Spleen (tissue), 11 donors: Measurements from ENCODE around the gene CHD2. TPM values are rescaled to one million over a fixed set of nuclear protein-coding genes. Genes with fewer than 3 reads are reported as not detected.

Experiments used
- DNase-seq: peaks from one replicate; pipeline ENCODE4 v3.0.0-alpha.2; 2020
- H3K27ac ChIP-seq, 8 donors: fragments of 200-600 bp; sonication (generic) in 7 of 8; 1 replicate in 4 of 8; 2 replicates in 4 of 8; pipeline versions ENCODE4 v1.5.0 to v1.8.0; 2016 to 2021; ENCODE audit warnings: inconsistent platforms in 4 of 8, mild to moderate bottlenecking in 4 of 8, moderate library complexity in 1 of 8
- H3K27me3 ChIP-seq, 7 donors: fragments of 200-600 bp; sonication (generic) in 6 of 7; replicated peaks in 1 of 7; 1 replicate in 4 of 7; 2 replicates in 3 of 7; pipeline versions ENCODE4 v1.5.0 to v1.8.0; 2016 to 2021; ENCODE audit warnings: inconsistent platforms in 3 of 7, mild to moderate bottlenecking in 1 of 7
- H3K36me3 ChIP-seq, 6 donors: fragments of 200-600 bp; sonication (generic) in 5 of 6; 1 replicate in 4 of 6; 2 replicates in 2 of 6; pipeline versions ENCODE4 v1.5.0 to v1.8.0; 2016 to 2021; ENCODE audit warnings: inconsistent platforms in 2 of 6
- H3K4me1 ChIP-seq, 6 donors: fragments of 200-600 bp; sonication (generic) in 5 of 6; 1 replicate in 3 of 6; 2 replicates in 3 of 6; pipeline versions ENCODE4 v1.5.0 to v1.8.0; 2016 to 2021; ENCODE audit warnings: inconsistent platforms in 3 of 6
- H3K4me3 ChIP-seq, 8 donors: fragments of 200-600 bp; sonication (generic) in 7 of 8; 1 replicate in 4 of 8; 2 replicates in 4 of 8; pipeline versions ENCODE4 v1.5.0 to v1.8.0; 2016 to 2021; ENCODE audit warnings: inconsistent platforms in 4 of 8, mild to moderate bottlenecking in 4 of 8, moderate library complexity in 2 of 8
- H3K9me3 ChIP-seq, 8 donors: fragments of 200-600 bp; sonication (generic) in 7 of 8; 1 replicate in 4 of 8; 2 replicates in 4 of 8; pipeline versions ENCODE4 v1.5.0 to v1.8.0; 2016 to 2021; ENCODE audit warnings: inconsistent platforms in 4 of 8
- POLR2A ChIP-seq, 3 donors: fragments of 450-650 bp; IDR thresholded peaks; one replicate each; pipeline ENCODE4 v1.5.1; 2017; ENCODE audit warnings: antibody characterized with exemption in 3 of 3, mild to moderate bottlenecking in 1 of 3
- POLR2AphosphoS5 ChIP-seq, 3 donors: sonication (generic); formaldehyde crosslinking; IDR thresholded peaks; one replicate each; pipeline ENCODE4 v1.5.1; 2017; ENCODE audit warnings: antibody characterized with exemption in 3 of 3
- WGBS, 5 donors: extraction: QIAGEN DNeasy Blood & Tissue Kit in 3 of 5; methylation state at CpG; one replicate each; pipeline versions ENCODE4 v1.1.5 to v1.1.7; 2013 to 2018; 5-methylcytosine and 5-hydroxymethylcytosine counted together
- intact Hi-C: fragments of 100-400 bp; cut with DNase I; formaldehyde crosslinking; loops from one replicate; pipeline ENCODE4 v1.15.0; 2023; ENCODE audit warnings: low total_unique reads
- polyA plus RNA-seq, 3 donors: library from polyadenylated mRNA; stranded (reverse); fragments of 200-250 nt; gene quantifications; one replicate each; pipeline ENCODE4 v1.2.1, GENCODE V29; 2013
- total RNA-seq, 7 donors: library from RNA; depleted of rRNA in 3 of 7; stranded (reverse); fragments of >200 nt in 3 of 7; fragmentation: NEBNext Ultra II Directional in 4 of 7; extraction: Animal tissue kit (Norgen Biotek cat#: 25700) in 4 of 7; gene quantifications; one replicate each; pipeline versions ENCODE4 v1.1.0 to v1.2.1, GENCODE V29; 2016 to 2021
- TF ChIP-seq, protein P1 (sequence below), 11 experiments: fragments of 200-600 bp in 7 of 11; fragments of 450-650 bp in 4 of 11; sonication (generic) in 4 of 11; IDR thresholded peaks in 8 of 11; conservative IDR thresholded peaks in 3 of 11; 1 replicate in 7 of 11; 2 replicates in 4 of 11; pipeline versions ENCODE4 v1.4.0 to v1.8.0; 2016 to 2021; ENCODE audit warnings: antibody characterized with exemption in 11 of 11, inconsistent platforms in 4 of 11, mild to moderate bottlenecking in 1 of 11
- donor health status: healthy with polysubstance abuse.
- donor health status: DM: no; HTN: no; CAD: no; lungs with moderate emphysema.
- donor health status: DM: no; HTN: no; CAD: no.
- donor health status: Bipolar disorder and iron deficiency.
- donor health status: healthy.
- donor health status: DM: no; HTN: no; CAD: no.
- donor health status: DM: yes; HTN: yes; CAD: no.

CHD2 gene
- total and polyA plus RNA-seq, 10 donors, result 37.3 to 232 (median 170) TPM

- no peak for DNase-seq
- intact Hi-C loops, result loop anchor here (10.0 kb wide), 1 partner anchor 50 kb away; no protein-coding TSS in a partner anchor
- 79 to 92% (median 86%) methylated on average over 8 of the region's 8 CpGs for WGBS, 5 donors
Measured at GRCh38 chr15:92944946-92945521, 44.9 kb downstream of the CHD2 start.

GRCh38 chr15:92947071-92947730, 47.1 kb downstream of the CHD2 start:
- no peak for DNase-seq
- no peak overlapping the region for H3K4me3 ChIP-seq
- TF ChIP-seq, protein P1, sequence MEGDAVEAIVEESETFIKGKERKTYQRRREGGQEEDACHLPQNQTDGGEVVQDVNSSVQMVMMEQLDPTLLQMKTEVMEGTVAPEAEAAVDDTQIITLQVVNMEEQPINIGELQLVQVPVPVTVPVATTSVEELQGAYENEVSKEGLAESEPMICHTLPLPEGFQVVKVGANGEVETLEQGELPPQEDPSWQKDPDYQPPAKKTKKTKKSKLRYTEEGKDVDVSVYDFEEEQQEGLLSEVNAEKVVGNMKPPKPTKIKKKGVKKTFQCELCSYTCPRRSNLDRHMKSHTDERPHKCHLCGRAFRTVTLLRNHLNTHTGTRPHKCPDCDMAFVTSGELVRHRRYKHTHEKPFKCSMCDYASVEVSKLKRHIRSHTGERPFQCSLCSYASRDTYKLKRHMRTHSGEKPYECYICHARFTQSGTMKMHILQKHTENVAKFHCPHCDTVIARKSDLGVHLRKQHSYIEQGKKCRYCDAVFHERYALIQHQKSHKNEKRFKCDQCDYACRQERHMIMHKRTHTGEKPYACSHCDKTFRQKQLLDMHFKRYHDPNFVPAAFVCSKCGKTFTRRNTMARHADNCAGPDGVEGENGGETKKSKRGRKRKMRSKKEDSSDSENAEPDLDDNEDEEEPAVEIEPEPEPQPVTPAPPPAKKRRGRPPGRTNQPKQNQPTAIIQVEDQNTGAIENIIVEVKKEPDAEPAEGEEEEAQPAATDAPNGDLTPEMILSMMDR (IDR thresholded peaks at IDR 0.05 in 8 of 11, conservative IDR thresholded peaks at IDR 0.05 in 3 of 11), result no peak
- peak in 1 of 3 donors; percentile 19 for TF ChIP-seq POLR2AphosphoS5 (IDR thresholded peaks at IDR 0.05)
- 95 to 98% (median 97%) methylated on average over 5 of the region's 5 CpGs for WGBS, 5 donors
- no peaks in the 10 kb centered on the region for H3K4me1 ChIP-seq
- H3K27me3 ChIP-seq, result no peaks in the 10 kb centered on the region
- peaks cover 15 to 45% (median 35%) of the 10 kb centered on the region in 8 donors for H3K9me3 ChIP-seq
- H3K27ac ChIP-seq, result no peak overlapping the region
- intact Hi-C loops, result loop anchor here (10.0 kb wide), 1 partner anchor 48 kb away; no protein-coding TSS in a partner anchor
- H3K36me3 ChIP-seq, result peaks cover 46 to 100% (median 97%) of the 10 kb centered on the region in 6 donors

More at GRCh38 chr15:92944946-92945521, 44.9 kb downstream of the CHD2 start:
- Histone ChIP-seq H3K4me1 (no peaks in the 10 kb centered on the region), H3K27me3 (no peaks in the 10 kb centered on the region), H3K9me3 (peaks cover 15 to 34% (median 28%) of the 10 kb centered on the region in 8 donors), H3K4me3 (no peak overlapping the region), H3K36me3 (peaks cover 43 to 99% (median 94%) of the 10 kb centered on the region in 6 donors), H3K27ac (peak overlapping the region in 2 of 8 donors; percentile 21 to 22)
- peak in 1 of 3 donors; percentile 30 for TF ChIP-seq POLR2AphosphoS5 (IDR thresholded peaks at IDR 0.05)
- TF ChIP-seq, protein P1 (IDR thresholded peaks at IDR 0.05 in 8 of 11, conservative IDR thresholded peaks at IDR 0.05 in 3 of 11), result no peak

DNA sequence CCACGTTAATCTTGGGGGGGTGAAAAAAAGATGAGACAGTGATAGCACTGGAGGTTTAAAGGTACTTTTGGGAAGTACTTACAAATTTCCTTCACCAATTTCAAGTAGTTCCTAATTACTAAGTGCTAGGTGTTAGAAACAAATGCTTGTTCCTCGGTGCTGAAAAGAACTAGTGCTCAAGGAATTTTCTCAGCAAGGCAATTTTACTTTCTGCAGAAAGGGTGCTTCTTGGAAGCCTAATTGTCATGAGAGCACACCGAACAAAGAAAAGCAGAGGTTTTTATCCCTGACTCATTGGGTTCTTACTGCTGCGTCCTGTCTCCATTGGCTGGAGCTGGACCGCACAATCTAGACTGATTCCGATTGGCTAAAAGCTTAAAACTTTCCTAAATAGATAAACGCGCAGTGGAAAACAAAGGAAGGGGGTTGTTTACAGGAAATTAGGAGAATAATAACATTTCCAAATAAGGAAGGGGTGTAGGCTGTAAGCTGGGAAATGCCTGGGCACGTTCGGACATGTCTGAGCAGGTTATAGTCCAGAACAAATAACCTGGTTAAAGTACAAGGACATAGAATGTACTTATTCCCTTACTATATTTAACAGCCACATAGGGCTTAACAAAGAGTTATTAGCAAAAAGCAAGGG, 49.6 kb downstream of the CHD2 start:
- WGBS, 5 donors, result 95 to 99% (median 98%) methylated on average over 10 of the region's 10 CpGs
- no peak for DNase-seq
- intact Hi-C loops, result loop anchor here (10.0 kb wide), 1 partner anchor 45 kb away; no protein-coding TSS in a partner anchor
- TF ChIP-seq, protein P1 (IDR thresholded peaks at IDR 0.05 in 8 of 11, conservative IDR thresholded peaks at IDR 0.05 in 3 of 11), result no peak
- TF ChIP-seq POLR2A (IDR thresholded peaks at IDR 0.05) (no peak), POLR2AphosphoS5 (IDR thresholded peaks at IDR 0.05) (no peak)
- H3K4me3 ChIP-seq, result peak overlapping the region in 1 of 8 donors; percentile 4
- H3K27ac ChIP-seq, result no peak overlapping the region
- H3K9me3 ChIP-seq, result peaks cover 15 to 45% (median 35%) of the 10 kb centered on the region in 8 donors
- H3K4me1 ChIP-seq, result no peaks in the 10 kb centered on the region
- no peaks in the 10 kb centered on the region for H3K27me3 ChIP-seq
- H3K36me3 ChIP-seq, result peaks cover 46 to 100% (median 98%) of the 10 kb centered on the region in 6 donors
